PC-9 (cell line): ENCODE data around the gene TOR1B.

Experiments used
- EZH2 ChIP-seq: fragments of 200-600 bp; sonication (generic); IDR thresholded peaks from 2 replicates; pipeline ENCODE4 v1.8.0; 2017; ENCODE audit warnings: antibody characterized with exemption, low read depth
- TF ChIP-seq, protein P1 (sequence below): fragments of 200-600 bp; sonication (generic); conservative IDR thresholded peaks from 2 replicates; pipeline ENCODE4 v1.6.1; 2017; ENCODE audit warnings: mixed run types, antibody characterized with exemption, mild to moderate bottlenecking, moderate library complexity

DNA sequence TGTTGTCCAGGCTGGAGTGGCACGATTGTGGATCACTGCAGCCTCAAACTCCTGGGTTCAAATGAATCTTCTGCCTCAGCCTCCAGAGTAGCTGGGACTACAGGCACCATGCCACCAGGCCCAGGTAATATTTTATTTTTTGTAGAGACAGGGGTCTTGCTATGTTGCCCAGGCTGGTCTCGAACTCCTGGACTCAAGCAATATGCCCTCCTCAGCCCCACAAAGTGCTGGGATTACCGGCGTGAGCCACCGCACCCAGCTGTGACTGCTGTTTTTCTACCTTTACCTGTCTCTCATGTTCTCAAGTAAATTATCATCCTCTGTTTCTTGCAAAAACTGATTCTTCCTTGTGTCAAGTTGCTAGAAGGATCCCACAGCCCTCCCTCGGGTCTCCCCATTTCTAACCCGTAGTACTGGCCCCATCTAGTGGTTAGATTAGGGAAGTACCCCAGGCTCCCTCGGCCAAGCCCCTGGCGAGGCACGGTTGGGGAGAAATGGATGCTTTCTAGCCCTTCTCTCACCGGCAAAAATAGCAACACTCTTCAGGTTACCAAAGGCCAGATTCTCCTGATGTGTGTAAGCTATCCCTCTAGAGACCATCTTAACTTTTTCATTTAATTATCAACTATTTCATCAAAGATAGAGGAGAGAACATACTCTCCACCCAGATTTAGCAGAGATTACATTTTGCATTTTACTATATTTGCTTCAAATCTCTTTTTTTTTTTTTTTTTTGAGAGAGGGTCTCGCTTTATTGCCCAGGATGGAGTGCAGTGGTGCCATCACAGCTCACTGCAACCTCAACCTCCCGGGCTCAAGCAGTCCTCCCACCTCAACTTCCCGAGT is 19.2 kb upstream of the TOR1B start:
- TF ChIP-seq, protein P1, sequence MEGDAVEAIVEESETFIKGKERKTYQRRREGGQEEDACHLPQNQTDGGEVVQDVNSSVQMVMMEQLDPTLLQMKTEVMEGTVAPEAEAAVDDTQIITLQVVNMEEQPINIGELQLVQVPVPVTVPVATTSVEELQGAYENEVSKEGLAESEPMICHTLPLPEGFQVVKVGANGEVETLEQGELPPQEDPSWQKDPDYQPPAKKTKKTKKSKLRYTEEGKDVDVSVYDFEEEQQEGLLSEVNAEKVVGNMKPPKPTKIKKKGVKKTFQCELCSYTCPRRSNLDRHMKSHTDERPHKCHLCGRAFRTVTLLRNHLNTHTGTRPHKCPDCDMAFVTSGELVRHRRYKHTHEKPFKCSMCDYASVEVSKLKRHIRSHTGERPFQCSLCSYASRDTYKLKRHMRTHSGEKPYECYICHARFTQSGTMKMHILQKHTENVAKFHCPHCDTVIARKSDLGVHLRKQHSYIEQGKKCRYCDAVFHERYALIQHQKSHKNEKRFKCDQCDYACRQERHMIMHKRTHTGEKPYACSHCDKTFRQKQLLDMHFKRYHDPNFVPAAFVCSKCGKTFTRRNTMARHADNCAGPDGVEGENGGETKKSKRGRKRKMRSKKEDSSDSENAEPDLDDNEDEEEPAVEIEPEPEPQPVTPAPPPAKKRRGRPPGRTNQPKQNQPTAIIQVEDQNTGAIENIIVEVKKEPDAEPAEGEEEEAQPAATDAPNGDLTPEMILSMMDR = peak; percentile 94
- TF ChIP-seq EZH2 = no peak
